Activated T-helper 9 cell treated with anti-CD3 and anti-CD28 coated beads, Interleukin-2, amount 50 U/mL, for 16 hours (primary cell): ENCODE results near the gene MRC1.
"Not testable (repeated sequence)": the region's sequence is repeated elsewhere in the genome, so short reads cannot be mapped to it uniquely, and the experiment has no call there.

Experiments
- DNase-seq: peaks from one replicate; pipeline ENCODE4 v3.0.0-alpha.2; 2020; ENCODE audit warnings: low read depth

MRC1 gene

DNA sequence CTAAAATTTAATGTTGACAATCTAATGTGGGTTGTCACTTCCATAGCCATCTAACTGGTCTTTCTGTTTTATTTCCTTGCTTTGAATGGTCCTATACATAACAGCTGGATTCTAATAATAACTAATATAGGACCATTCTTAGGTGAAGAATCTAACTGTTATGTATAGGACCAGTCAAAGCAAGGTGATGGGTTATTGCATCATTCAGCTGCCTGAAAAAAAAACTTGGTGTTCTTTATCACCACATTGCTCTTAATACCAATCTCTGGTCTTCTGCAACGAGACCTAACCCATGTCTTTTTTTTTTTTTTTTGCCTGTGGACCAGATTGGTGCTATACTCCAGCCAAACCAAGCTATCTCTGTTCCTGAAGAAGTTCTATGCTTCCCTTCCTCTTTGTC lies 96.9 kb downstream of the MRC1 start:
- DNase-seq = no peak

DNA sequence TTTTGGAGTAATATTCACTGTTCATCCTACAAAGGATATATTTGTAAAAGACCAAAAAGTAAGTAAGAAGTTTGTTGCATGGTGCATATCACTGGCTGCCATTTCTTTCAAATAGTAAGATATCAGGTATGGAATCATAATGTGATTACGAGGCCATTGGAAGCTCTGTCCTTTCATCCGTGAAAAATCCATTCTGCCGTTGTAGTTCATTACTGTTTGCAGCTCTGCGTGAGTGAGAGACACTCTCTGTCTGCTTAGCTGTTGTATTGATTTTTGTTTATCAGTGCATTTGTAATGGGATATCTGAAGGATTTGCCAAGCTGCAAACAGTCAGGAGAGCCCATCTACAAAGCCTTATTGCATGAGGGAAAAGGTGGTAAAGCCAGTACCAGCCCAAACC lies 98.5 kb downstream of the MRC1 start:
- DNase-seq = no peak

DNA sequence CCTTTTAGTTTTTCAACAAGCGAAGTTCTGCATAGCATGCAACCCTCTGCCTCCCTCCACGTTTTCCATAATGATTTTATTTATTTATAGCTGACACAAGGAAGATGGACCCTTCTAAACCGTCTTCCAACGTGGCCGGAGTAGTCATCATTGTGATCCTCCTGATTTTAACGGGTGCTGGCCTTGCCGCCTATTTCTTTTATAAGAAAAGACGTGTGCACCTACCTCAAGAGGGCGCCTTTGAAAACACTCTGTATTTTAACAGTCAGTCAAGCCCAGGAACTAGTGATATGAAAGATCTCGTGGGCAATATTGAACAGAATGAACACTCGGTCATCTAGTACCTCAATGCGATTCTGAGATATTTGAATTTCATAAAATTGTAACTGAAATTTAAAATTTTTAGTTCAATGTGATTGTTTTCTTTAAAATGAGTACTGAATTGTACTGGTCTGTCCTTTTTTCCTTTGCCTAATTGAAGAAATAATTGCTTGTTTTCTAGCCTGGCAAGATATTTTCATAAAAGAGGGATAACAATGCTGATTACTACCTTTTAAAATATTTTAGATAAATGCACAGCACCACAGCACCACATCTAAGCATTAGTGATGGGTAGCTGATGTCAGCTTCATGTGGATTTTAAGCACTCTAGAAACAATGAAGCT lies 101.1 kb downstream of the MRC1 start:
- no peak for DNase-seq

DNA sequence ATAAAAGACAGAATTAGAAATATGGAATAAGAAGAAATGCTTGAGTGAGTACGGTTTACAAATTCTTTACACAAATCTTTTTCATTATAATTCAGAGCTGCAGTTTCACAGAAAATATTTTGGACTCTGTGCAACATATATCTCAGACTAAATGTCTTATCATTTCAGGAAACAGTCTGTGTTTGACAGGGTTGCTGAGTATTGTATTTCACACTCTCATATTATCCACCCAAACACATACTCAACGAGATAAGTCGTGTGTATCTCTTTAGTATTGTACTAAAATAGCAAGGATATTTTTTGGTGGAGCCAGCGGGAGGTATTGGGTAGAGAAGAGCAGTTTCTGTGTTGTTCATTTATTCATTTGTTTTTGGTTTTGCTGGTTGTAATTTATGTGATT lies 103.6 kb downstream of the MRC1 start:
- DNase-seq = no peak

DNA sequence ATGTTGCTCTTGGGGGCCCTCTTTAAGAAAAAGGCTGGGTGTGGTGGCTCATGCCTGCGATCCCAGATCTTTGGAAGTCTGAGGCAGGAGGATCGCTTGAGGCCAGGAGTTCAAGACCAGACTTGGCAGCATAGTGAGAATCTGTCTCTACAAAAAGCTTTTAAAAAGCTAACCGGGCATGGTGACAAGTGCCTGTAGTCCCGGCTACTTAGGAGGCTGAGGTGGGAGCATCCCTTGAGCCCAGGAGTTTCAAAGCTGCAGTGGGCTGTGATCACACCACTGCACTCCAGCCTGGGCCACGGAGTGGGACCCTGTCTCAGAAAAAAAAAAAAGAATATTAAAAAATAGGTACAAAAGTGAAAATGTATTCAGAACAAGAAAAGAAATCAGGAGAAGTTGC lies 104.5 kb downstream of the MRC1 start:
- DNase-seq = no peak

DNA sequence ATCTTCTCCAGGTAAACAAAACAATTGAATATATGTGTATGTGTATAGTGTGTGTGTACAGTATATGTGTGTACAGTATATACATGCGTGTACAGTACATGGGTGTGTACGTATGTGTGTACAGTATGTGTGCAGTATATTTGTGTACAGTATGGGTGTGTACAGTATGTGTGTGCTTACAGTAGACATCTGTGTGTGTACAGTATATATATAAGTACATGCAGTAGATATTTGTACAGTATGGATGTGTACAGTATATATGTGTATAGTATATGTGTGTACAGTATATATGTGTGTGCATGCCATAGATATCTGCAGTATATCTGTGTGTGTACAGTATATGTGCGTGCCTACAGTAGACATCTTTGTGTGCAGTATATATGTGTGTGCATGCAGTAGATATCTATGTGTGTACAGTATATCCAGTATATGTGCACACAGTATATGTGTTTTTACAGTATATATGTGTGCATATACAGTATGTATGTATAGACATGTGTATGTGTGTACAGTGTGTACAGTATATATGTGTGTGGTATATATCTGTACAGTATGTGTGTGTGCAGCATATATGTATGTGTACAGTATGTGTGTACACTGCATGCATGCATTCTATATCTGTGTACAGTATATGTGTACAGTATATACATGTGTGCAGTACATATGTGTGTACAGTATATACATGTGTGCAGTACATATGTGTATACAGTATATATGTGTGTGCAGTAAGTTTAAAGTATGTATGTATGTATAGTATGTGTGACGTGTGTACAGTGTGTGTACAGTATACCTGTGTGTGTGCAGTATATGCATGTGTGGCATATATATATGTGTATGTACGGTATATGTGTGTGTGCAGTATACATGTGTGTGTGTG lies 105.3 kb downstream of the MRC1 start:
- no peak for DNase-seq

DNA sequence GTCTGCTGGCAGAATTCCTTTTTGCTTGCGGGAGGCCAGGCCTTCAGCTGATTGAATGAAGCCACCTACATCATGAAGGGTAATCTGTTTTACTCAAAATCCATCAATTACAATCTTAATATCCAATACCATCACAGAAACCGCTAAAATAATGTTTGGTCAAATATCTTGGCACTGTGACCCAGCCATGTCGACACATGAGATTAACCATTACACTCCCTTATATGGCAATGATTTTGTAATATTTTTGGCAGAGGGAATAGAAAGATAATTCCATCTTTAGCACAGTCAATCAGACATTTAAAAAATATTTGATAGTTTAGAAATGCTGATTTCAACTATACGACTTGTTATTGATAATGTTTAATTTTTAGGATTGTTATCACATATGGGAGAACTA lies 106.0 kb downstream of the MRC1 start:
- DNase-seq = no peak

DNA sequence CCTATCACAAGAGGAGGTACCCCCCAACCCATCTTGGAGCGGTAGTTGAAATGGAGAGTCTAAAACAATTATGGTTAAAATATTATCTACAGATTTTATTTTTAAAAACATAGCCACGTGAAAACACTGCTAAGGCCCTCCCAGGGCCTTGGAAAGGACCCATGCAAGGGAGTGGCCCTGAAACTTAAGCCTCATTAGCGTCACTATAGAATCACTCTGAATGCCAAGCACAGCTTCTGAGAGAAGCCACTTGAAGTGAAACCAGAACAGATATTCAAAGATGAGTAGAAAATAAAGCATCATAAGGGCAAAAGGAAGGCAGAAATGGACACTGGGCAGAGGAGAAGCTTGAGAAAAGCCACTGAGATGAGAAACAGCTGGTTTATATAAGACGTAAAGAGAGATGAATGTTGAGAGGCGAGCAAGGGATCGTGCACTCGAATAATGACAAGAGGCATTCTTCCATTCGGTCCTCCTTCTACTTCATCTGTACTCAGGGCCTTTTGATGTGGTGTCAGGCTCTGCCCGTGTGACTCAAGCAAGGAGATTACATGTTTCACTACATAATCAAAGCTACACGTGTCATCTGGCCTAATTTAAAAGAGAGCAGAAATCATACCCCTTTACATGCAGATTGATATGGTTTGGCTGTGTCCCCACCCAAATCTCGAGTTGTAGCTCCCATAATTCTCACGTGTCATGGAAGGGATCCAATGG lies 109.2 kb downstream of the MRC1 start:
- no peak for DNase-seq

DNA sequence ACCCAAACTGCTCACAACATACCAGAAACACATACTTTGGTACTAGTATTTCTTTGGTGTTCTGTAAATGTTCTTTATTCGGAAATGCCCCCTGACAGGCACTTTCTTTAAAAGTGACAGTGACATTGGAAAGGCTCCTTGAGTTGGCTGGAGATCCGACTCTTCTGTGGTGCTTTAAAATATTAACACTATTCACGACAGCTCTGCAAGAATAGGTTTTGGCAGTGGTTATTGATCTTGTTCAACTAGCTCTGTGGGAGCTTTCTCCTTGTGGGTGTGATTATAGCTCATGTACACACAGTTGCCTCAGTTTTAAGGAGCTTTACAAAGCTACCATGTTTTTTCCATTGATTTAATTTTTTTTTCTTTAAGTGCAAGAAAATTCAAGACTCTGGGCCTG lies 112.2 kb downstream of the MRC1 start:
- no peak for DNase-seq

DNA sequence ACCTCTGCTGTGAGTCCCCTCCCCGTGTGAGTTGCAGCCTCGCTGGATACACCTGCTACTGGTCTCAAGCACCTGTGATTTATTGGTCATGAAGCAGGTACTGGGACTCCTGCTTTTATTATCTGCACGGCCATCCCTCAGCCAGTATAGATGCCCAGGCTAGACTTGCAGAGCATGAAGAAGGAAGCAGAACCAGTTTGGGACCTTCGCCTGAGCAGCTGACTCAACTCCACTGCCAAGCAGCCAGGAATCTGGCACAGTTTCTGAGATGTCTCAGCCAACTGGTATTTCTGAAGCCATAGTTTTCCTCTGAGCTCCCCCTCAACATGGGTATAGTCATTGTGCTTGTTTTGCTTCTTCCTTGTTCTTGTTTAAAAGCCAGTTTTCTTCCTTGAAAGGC lies 114.6 kb downstream of the MRC1 start:
- no peak for DNase-seq

DNA sequence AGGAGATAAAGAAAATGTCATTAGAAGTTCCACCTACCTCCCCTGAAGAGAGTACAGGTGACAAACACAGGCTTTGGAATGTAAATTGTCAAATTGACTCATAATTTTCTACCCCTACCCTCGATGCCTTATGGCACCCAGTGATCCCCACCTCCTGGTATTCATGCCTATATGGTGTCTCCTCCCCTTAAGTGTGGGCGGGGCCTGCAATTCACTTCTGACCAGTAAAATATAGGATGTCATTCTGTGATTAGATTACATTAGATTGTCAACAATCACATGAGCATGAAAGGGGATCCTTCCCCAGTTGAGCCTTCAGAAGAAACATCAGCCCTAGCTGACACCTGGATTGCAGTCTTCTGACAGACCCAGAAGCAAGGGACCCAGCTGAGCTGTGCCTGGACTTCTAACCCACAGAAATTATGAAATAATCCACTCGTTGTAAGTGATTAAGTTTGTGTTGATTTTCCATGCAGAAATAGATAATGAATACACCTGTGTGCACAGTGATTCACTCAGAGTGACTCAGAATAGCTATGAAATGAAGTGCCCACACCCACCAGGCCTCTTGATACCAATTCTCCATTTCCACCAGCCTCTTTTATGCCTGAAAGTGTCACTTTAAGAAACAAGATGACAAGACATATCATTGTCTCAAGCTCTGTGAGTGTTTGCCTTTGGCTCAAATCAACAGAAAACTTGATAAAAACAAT lies 134.0 kb downstream of the MRC1 start:
- no peak for DNase-seq

DNA sequence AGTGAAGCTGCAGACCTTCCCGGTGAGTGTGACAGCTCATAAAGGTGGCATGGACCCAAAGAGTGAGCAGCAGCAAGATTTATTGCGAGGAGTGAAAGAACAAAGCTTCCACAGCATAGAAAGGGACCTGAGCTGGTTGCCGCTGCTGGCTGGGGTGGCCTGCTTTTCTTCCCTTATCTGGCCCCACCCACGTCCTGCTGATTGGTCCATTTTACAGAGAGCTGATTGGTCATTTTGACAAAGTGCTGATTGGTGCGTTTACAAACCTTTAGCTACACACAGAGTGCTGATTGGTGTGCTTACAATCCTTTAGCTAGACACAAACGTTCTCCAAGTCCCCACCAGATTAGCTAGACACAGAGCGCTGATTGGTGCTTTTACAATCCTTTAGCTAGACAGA lies 141.1 kb downstream of the MRC1 start:
- DNase-seq = not testable (repeated sequence)

DNA sequence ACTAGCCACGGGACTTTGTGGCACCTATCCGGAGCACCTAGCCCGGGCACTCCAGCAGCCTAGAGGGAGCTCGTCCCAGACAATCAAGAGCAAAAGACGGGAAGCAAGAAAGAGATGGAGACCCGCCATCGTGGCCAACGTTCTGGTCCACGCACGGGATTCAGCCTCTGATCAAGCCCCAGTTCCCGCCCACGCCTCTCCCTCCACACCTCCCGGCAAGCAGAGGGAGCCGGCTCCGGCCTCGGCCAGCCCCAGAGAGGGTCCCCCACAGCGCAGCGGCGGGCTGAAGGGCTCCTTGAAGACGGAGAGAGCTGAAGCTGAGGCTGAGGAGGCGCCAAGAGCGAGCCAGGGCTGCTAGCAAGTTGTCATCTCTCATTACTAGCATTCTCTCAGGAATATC lies 141.6 kb downstream of the MRC1 start:
- DNase-seq = no peak

DNA sequence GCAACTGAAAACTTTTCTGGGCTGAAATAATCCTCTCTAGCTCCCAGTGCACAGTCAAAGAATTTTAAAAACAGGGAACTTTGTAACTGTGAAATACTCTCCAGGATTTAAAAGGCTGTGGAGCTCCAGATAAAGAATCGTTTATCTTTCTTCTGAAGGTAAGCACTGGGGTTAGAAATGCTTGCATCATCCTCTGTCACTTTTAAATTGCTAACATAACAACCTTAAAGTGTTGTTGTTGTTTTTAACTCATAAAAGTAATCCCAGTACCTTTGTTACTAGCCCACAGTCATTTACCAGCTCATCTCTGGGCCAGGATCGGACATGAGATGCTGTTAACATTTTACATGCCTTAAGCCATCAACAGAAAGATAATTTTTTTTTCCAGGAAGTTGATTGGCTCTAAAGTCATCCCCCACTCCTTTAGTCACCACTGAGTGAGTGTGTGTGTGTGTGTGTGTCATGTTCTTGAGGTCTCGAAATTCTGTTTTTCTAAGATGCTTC lies 142.8 kb downstream of the MRC1 start, which contains the start of gene SLC39A12:
SLC39A12 (plus strand) TSS at position 51 of the 504 bp plus-strand sequence. CDS start 1,359 bp downstream, outside the sequence.
- DNase-seq = no peak

DNA sequence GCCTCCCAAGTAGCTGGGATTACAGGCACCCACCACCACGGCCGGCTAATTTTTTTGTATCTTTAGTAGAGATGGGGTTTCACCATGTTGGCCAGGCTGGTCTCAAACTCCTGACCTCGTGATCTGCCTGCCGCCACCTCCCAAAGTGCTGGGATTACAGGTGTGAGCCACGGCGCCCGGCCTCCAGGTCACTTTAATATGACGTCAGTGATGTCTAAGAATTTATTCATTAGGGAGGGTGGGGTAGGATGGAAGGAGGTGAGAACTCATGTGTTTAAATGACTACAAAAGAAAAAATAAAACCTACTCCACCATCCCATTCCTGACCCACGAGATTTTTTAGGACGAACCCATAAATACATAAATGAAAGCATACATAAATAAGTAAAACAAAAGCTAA lies 145.2 kb downstream of the MRC1 start:
- not testable (repeated sequence) for DNase-seq

DNA sequence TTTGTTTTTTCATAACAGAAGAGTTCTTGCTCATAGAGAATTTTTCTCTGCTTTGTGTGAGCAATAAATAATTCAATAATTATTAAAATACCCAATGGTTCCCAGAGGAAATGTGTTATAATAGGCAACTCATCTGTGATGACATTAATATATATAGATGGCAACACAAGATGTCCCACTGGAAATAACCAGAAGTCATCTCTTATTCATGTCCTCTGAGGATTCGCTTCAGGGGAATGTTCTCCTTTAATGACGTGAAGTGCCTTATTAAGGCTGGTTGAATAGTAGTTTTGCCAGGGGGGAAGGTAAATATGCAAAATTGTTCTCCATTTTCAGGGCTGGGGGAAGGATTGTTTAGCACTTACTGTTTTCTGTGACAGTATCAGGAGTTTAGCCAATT lies 145.7 kb downstream of the MRC1 start:
- DNase-seq = no peak

DNA sequence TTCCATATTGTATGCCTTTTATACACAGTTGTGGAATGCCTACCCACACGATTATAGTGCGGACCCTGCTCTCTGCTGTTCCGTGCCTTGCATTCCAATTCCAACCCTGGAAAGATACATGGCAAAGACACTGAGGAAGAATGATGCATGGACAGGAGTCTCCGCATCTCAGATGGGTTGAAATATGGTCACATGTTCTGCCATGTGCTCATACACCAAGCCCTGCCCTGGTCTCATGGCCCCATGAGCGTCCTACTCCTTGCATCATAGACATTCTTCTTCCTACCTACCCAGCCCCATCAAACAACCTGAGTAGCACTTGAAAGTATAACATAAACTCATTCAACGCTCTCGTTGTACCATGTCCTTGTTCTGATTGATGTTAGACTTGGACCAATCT lies 148.9 kb downstream of the MRC1 start:
- no peak for DNase-seq

DNA sequence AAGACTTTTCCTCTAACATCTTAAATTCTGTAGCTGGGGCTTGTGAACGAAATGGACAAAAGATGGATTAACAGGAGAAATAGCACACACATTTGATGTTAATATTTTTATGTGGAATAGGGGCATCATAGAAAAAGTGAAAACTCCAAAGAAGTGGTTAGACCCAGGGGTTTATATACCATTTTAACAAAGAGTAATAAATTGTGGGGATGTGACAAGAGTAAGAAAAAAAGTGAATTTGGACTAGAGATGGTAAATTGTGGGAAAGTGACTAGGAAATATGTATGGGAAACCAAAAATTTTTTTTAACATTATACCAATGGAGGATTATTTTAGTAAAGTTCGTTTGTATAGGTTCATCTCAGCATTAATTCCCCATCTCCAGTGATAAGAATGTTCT lies 150.7 kb downstream of the MRC1 start:
- no peak for DNase-seq
